SK-N-SH treated with all-trans-retinoic acid at 6 μM for 48 hours (cell line): Measurements from ENCODE around the gene NCOA5.

Source experiments
- ATAC-seq: fragments of 200-7000 bp; cut with Tn5 transposase; 3 replicates; pipeline ENCODE4 v1.9.1; 2020; ENCODE audit warnings: mild to moderate bottlenecking, moderate library complexity
- ARNTL ChIP-seq: fragments of 450-650 bp; formaldehyde crosslinking; IDR thresholded peaks from 2 replicates; pipeline ENCODE4 v1.5.0; 2020; ENCODE audit warnings: low read depth, mild to moderate bottlenecking, moderate library complexity, borderline replicate concordance
- CSDC2 ChIP-seq: fragments of 250-450 bp; sonication (Bioruptor Pico); IDR thresholded peaks from 2 replicates; pipeline ENCODE4 v1.5.0; 2020; ENCODE audit warnings: mild to moderate bottlenecking, moderate library complexity
- ESRRG ChIP-seq: fragments of 250-450 bp; sonication (Bioruptor Pico); IDR thresholded peaks from 2 replicates; pipeline ENCODE4 v1.6.1; 2021; ENCODE audit warnings: mild to moderate bottlenecking
- GLIS3 ChIP-seq: fragments of 250-450 bp; sonication (Bioruptor Pico); IDR thresholded peaks from 2 replicates; pipeline ENCODE4 v1.5.0; 2020; ENCODE audit warnings: mild to moderate bottlenecking, moderate library complexity
- ISL1 ChIP-seq: fragments of 250-450 bp; sonication (Bioruptor Pico); IDR thresholded peaks from 2 replicates; pipeline ENCODE4 v2.1.2; 2022; ENCODE audit warnings: mild to moderate bottlenecking, moderate library complexity
- OSR1 ChIP-seq: fragments of 250-450 bp; sonication (Bioruptor Pico); IDR thresholded peaks from 2 replicates; pipeline ENCODE4 v1.8.0; 2022; ENCODE audit warnings: moderate library complexity, mild to moderate bottlenecking, inconsistent platforms
- PATZ1 ChIP-seq: fragments of 250-450 bp; sonication (Bioruptor Pico); IDR thresholded peaks from 2 replicates; pipeline ENCODE4 v1.8.0; 2020; ENCODE audit warnings: mild to moderate bottlenecking, moderate library complexity, borderline replicate concordance
- PPARA ChIP-seq: fragments of 250-450 bp; sonication (Bioruptor Pico); IDR thresholded peaks from 2 replicates; pipeline ENCODE4 v1.5.0; 2020; ENCODE audit warnings: mild to moderate bottlenecking, borderline replicate concordance
- RARB ChIP-seq: fragments of 250-450 bp; sonication (Bioruptor Pico); IDR thresholded peaks from 2 replicates; pipeline ENCODE4 v1.8.0; 2021; ENCODE audit warnings: mild to moderate bottlenecking, moderate library complexity
- SNAI2 ChIP-seq: fragments of 250-450 bp; sonication (Bioruptor Pico); IDR thresholded peaks from 2 replicates; pipeline ENCODE4 v1.5.0; 2020; ENCODE audit warnings: mild to moderate bottlenecking, moderate library complexity
- TOX ChIP-seq: fragments of 250-450 bp; sonication (Bioruptor Pico); IDR thresholded peaks from 2 replicates; pipeline ENCODE4 v1.8.0; 2021; ENCODE audit warnings: mild to moderate bottlenecking, moderate library complexity, borderline replicate concordance
- ZC3H10 ChIP-seq: fragments of 250-450 bp; sonication (Bioruptor Pico); IDR thresholded peaks from 2 replicates; pipeline ENCODE4 v1.5.1; 2021; ENCODE audit warnings: mild to moderate bottlenecking, moderate library complexity
- ZFP3 ChIP-seq: fragments of 250-450 bp; sonication (Bioruptor Pico); IDR thresholded peaks from 2 replicates; pipeline ENCODE4 v1.5.0; 2020; ENCODE audit warnings: mild to moderate bottlenecking, moderate library complexity
- ZFP30 ChIP-seq: fragments of 450-650 bp; formaldehyde crosslinking; IDR thresholded peaks from 2 replicates; pipeline ENCODE4 v1.5.0; 2022; ENCODE audit warnings: mild to moderate bottlenecking, moderate library complexity
- ZNF565 ChIP-seq: fragments of 450-650 bp; formaldehyde crosslinking; conservative IDR thresholded peaks from 2 replicates; pipeline ENCODE4 v1.5.0; 2020; ENCODE audit warnings: low read depth, mild to moderate bottlenecking, moderate library complexity
- ZNF70 ChIP-seq: fragments of 450-650 bp; formaldehyde crosslinking; IDR thresholded peaks from 2 replicates; pipeline ENCODE4 v1.5.0; 2020; ENCODE audit warnings: mild to moderate bottlenecking, moderate library complexity
- ZNF8 ChIP-seq: fragments of 450-650 bp; formaldehyde crosslinking; IDR thresholded peaks from 2 replicates; pipeline ENCODE4 v1.5.0; 2020; ENCODE audit warnings: mild to moderate bottlenecking, moderate library complexity
- TF ChIP-seq, protein P1 (sequence below): fragments of 250-450 bp; sonication (Bioruptor Pico); IDR thresholded peaks from 2 replicates; pipeline ENCODE4 v1.5.0; 2020; ENCODE audit warnings: mild to moderate bottlenecking, moderate library complexity
- TF ChIP-seq, protein P2 (sequence below): fragments of 250-450 bp; sonication (Bioruptor Pico); IDR thresholded peaks from 2 replicates; pipeline ENCODE4 v1.8.0; 2021; ENCODE audit warnings: low read depth, mild to moderate bottlenecking, moderate library complexity, borderline replicate concordance
- TF ChIP-seq, protein P3 (sequence below): fragments of 250-450 bp; sonication (Bioruptor Pico); IDR thresholded peaks from 2 replicates; pipeline ENCODE4 v1.5.1; 2021; ENCODE audit warnings: mild to moderate bottlenecking, moderate library complexity

The NCOA5 gene

GRCh38 chr20:46114449-46114848 is 24.7 kb upstream of the NCOA5 start:
- ATAC-seq, result no peak
- TF ChIP-seq ZNF8 (no peak), ZNF70 (CRISPR knock-in tag) (no peak), SNAI2 (CRISPR knock-in tag) (no peak), ZC3H10 (CRISPR knock-in tag) (no peak), PATZ1 (CRISPR knock-in tag) (no peak), PPARA (CRISPR knock-in tag) (no peak), ZNF565 (CRISPR knock-in tag) (no peak)
- TF ChIP-seq, protein P1, sequence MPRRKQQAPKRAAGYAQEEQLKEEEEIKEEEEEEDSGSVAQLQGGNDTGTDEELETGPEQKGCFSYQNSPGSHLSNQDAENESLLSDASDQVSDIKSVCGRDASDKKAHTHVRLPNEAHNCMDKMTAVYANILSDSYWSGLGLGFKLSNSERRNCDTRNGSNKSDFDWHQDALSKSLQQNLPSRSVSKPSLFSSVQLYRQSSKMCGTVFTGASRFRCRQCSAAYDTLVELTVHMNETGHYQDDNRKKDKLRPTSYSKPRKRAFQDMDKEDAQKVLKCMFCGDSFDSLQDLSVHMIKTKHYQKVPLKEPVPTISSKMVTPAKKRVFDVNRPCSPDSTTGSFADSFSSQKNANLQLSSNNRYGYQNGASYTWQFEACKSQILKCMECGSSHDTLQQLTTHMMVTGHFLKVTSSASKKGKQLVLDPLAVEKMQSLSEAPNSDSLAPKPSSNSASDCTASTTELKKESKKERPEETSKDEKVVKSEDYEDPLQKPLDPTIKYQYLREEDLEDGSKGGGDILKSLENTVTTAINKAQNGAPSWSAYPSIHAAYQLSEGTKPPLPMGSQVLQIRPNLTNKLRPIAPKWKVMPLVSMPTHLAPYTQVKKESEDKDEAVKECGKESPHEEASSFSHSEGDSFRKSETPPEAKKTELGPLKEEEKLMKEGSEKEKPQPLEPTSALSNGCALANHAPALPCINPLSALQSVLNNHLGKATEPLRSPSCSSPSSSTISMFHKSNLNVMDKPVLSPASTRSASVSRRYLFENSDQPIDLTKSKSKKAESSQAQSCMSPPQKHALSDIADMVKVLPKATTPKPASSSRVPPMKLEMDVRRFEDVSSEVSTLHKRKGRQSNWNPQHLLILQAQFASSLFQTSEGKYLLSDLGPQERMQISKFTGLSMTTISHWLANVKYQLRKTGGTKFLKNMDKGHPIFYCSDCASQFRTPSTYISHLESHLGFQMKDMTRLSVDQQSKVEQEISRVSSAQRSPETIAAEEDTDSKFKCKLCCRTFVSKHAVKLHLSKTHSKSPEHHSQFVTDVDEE, result no peak
- TF ChIP-seq, protein P2, sequence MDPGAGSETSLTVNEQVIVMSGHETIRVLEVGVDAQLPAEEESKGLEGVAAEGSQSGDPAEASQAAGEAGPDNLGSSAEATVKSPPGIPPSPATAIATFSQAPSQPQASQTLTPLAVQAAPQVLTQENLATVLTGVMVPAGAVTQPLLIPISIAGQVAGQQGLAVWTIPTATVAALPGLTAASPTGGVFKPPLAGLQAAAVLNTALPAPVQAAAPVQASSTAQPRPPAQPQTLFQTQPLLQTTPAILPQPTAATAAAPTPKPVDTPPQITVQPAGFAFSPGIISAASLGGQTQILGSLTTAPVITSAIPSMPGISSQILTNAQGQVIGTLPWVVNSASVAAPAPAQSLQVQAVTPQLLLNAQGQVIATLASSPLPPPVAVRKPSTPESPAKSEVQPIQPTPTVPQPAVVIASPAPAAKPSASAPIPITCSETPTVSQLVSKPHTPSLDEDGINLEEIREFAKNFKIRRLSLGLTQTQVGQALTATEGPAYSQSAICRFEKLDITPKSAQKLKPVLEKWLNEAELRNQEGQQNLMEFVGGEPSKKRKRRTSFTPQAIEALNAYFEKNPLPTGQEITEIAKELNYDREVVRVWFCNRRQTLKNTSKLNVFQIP (CRISPR knock-in tag), result no peak

DNA sequence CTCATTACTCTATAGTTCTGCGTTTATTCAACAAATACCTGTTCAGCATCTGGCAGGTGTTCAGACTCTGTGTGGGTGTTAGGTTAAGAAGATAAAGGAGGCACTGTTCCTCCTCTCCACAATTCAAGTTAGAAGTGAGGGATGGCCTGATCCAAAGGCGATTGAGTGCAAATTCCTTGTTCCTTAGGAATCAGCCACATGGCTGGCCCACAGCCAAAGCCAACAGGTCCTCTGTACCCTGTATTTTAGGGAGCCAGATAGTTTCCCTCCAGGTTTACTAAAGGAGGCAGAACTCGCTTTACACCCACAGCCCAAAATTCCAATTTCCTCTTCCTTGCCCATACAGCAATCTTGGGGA is 23.3 kb upstream of the NCOA5 start:
- no peak for TF ChIP-seq ZNF8
- no peak for TF ChIP-seq ZNF70 (CRISPR knock-in tag)
- TF ChIP-seq, protein P2 (CRISPR knock-in tag), result no peak
- TF ChIP-seq, protein P3, sequence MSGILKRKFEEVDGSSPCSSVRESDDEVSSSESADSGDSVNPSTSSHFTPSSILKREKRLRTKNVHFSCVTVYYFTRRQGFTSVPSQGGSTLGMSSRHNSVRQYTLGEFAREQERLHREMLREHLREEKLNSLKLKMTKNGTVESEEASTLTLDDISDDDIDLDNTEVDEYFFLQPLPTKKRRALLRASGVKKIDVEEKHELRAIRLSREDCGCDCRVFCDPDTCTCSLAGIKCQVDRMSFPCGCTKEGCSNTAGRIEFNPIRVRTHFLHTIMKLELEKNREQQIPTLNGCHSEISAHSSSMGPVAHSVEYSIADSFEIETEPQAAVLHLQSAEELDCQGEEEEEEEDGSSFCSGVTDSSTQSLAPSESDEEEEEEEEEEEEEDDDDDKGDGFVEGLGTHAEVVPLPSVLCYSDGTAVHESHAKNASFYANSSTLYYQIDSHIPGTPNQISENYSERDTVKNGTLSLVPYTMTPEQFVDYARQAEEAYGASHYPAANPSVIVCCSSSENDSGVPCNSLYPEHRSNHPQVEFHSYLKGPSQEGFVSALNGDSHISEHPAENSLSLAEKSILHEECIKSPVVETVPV (CRISPR knock-in tag), result no peak
- no peak for TF ChIP-seq ARNTL
- no peak for TF ChIP-seq TOX (CRISPR knock-in tag)
- TF ChIP-seq RARB, result no peak
- TF ChIP-seq ZNF565 (CRISPR knock-in tag), result no peak
- TF ChIP-seq ESRRG, result no peak
- no peak for TF ChIP-seq OSR1 (CRISPR knock-in tag)
- TF ChIP-seq ZC3H10 (CRISPR knock-in tag), result no peak
- TF ChIP-seq ZFP30 (CRISPR knock-in tag), result no peak
- TF ChIP-seq, protein P1, result no peak
- no peak for TF ChIP-seq ISL1 (CRISPR knock-in tag)
- no peak for TF ChIP-seq PATZ1 (CRISPR knock-in tag)
- TF ChIP-seq PPARA (CRISPR knock-in tag), result no peak
- no peak for TF ChIP-seq SNAI2 (CRISPR knock-in tag)
- no peak for TF ChIP-seq CSDC2 (CRISPR knock-in tag)
- TF ChIP-seq GLIS3 (CRISPR knock-in tag), result no peak
- no peak for TF ChIP-seq ZFP3 (CRISPR knock-in tag)

More for the DNA sequence above, 23.3 kb upstream of the NCOA5 start:
- no peak for ATAC-seq
